Mammary epithelial cell (primary cell): ENCODE data around the gene MTRF1.

Experiments used
- CTCF ChIP-seq, 2 donors: IDR thresholded peaks in 1 of 2; conservative IDR thresholded peaks in 1 of 2; 2 replicates each; pipeline ENCODE4 v1.5.1; 2011 to 2012; ENCODE audit warnings: inconsistent platforms in 2 of 2, low read length in 2 of 2, mild to moderate bottlenecking in 2 of 2, control low read depth in 1 of 2, low read depth in 1 of 2; ENCODE audit not compliant: insufficient read depth in 1 of 2; ENCODE audit errors: extremely low read depth in 1 of 2
- EZH2 ChIP-seq: IDR thresholded peaks from 2 replicates; pipeline ENCODE4 v1.6.1; 2012; ENCODE audit warnings: low read length, inconsistent platforms, borderline replicate concordance

- TF ChIP-seq CTCF (conservative IDR thresholded peaks at IDR 0.05 in 1 of 2, IDR thresholded peaks at IDR 0.05 in 1 of 2; ENCODE audit: extremely low read depth in 1 of 2, insufficient read depth in 1 of 2, low read depth in 1 of 2, low read length in 2 of 2) (no peak), EZH2 (no peak)
These were observed 83.7 kb downstream of the MTRF1 start for GRCh38 chr13:41179593-41180250.
